Mesenteric fat pad (tissue), 1 donor: Measurements from ENCODE around the gene TMEM116. TPM values are rescaled to one million over a fixed set of nuclear protein-coding genes. Genes with fewer than 3 reads are reported as not detected.
"Not testable (repeated sequence)": the region's sequence is repeated elsewhere in the genome, so short reads cannot be mapped to it uniquely, and the experiment has no call there.

Source experiments
- DNase-seq: peaks from one replicate; pipeline ENCODE4 v3.0.0-alpha.2; 2020; ENCODE audit warnings: low spot score
- total RNA-seq: library from RNA; stranded (reverse); fragmentation: NEBNext Ultra II Directional; extraction: Animal tissue kit (Norgen Biotek cat#: 25700); gene quantifications from one replicate; pipeline ENCODE4 v1.2.1, GENCODE V29; 2021
- donor health status: DM: yes; HTN: yes; CAD: no.

Gene TMEM116
- total RNA-seq, 1 donor from 2014 or later: 6.0 TPM

GRCh38 chr12:111980598-111980997 lies 32.4 kb downstream of the TMEM116 start:
- DNase-seq: no peak

- DNase-seq: no peak
Observed at GRCh38 chr12:111978545-111978944, 34.4 kb downstream of the TMEM116 start.

GRCh38 chr12:111976860-111977259 lies 36.1 kb downstream of the TMEM116 start:
- no peak for DNase-seq

GRCh38 chr12:111976291-111976690 lies 36.7 kb downstream of the TMEM116 start:
- DNase-seq: no peak

- no peak for DNase-seq
Observed at GRCh38 chr12:111975161-111975931, 37.6 kb downstream of the TMEM116 start.

GRCh38 chr12:111971800-111972199 lies 41.2 kb downstream of the TMEM116 start:
- DNase-seq: no peak

- no peak for DNase-seq
Observed at GRCh38 chr12:111964935-111965334, 48.0 kb downstream of the TMEM116 start.

- DNase-seq: not testable (repeated sequence)
Observed at GRCh38 chr12:111959518-111959917, 53.4 kb downstream of the TMEM116 start.

GRCh38 chr12:111957224-111957623 lies 55.7 kb downstream of the TMEM116 start:
- not testable (repeated sequence) for DNase-seq

- DNase-seq: no peak
Observed at GRCh38 chr12:111954969-111955368, 58.0 kb downstream of the TMEM116 start.

GRCh38 chr12:111953455-111953854 lies 59.5 kb downstream of the TMEM116 start:
- no peak for DNase-seq

GRCh38 chr12:111952084-111952787 lies 60.7 kb downstream of the TMEM116 start:
- DNase-seq: not testable (repeated sequence)

GRCh38 chr12:111950961-111951676 lies 61.8 kb downstream of the TMEM116 start:
- not testable (repeated sequence) for DNase-seq

- DNase-seq: no peak
Observed at GRCh38 chr12:111943929-111944328, 69.0 kb downstream of the TMEM116 start.

- DNase-seq: no peak
Observed at GRCh38 chr12:111942557-111942956, 70.4 kb downstream of the TMEM116 start.

- DNase-seq: no peak
Observed at GRCh38 chr12:111937429-111937828, 75.5 kb downstream of the TMEM116 start.

GRCh38 chr12:111936869-111937268 lies 76.1 kb downstream of the TMEM116 start:
- no peak for DNase-seq

GRCh38 chr12:111932241-111932640 lies 80.7 kb downstream of the TMEM116 start:
- no peak for DNase-seq

- DNase-seq: no peak
Observed at GRCh38 chr12:111927346-111927745, 85.6 kb downstream of the TMEM116 start.

GRCh38 chr12:111926631-111927030 lies 86.3 kb downstream of the TMEM116 start:
- DNase-seq: no peak

- DNase-seq: no peak
Observed at GRCh38 chr12:111925171-111925570, 87.8 kb downstream of the TMEM116 start.

GRCh38 chr12:111907740-111908139 lies 105.2 kb downstream of the TMEM116 start:
- DNase-seq: no peak
